Endothelial cell of umbilical vein (primary cell): ENCODE data around the gene FRMD5. TPM values are rescaled to one million over a fixed set of nuclear protein-coding genes. Genes with fewer than 3 reads are reported as not detected.

Experiments used
- BruUV-seq: library from RNA; stranded (reverse); fragments of 400-500 nt; replicated peaks from 2 replicates; lab custom pipeline; 2021; lab: Mats Ljungman, UMichigan
- CTCF ChIA-PET: fragments of 300-600, 350-600 bp; sonication (Branson Sonifier 250); formaldehyde crosslinking; loops from one replicate; lab custom pipeline; 2021; ENCODE audit warnings: antibody characterized with exemption, inconsistent platforms; lab: Charles Lee
- POLR2A ChIA-PET: fragments of 300-600, 350-600 bp; sonication (Branson Sonifier 250); formaldehyde crosslinking; loops from one replicate; lab custom pipeline; 2021; ENCODE audit warnings: antibody characterized with exemption, inconsistent platforms; lab: Charles Lee
- DNase-seq: peaks from one replicate; pipeline ENCODE4 v3.0.0-alpha.2; 2011; ENCODE audit warnings: low read depth, low spot score
- FAIRE-seq: peaks from 2 replicates; lab custom pipeline; 2011; peaks lifted over from hg19 to GRCh38; lab: Jason Lieb, UNC
- H2AFZ ChIP-seq: 2 replicates; pipeline ENCODE4 v1.6.0; 2012; ENCODE audit warnings: low read depth, low read length, control low read depth, inconsistent platforms
- H3K27ac ChIP-seq: 2 replicates; pipeline ENCODE4 v1.5.1; 2011; ENCODE audit warnings: low read depth, mild to moderate bottlenecking, control low read depth, low read length, moderate library complexity; ENCODE audit not compliant: insufficient read depth
- H3K27me3 ChIP-seq, 2 experiments: 2 replicates each; pipeline versions ENCODE4 v1.6.0 to v1.6.1; 2011; ENCODE audit warnings: low read length in 2 of 2, mixed read lengths in 1 of 2; ENCODE audit not compliant: control insufficient read depth in 2 of 2, insufficient read depth in 2 of 2
- H3K36me3 ChIP-seq, 2 experiments: 2 replicates in 1 of 2; 3 replicates in 1 of 2; pipeline ENCODE4 v1.5.1; 2011; ENCODE audit warnings: low read length in 2 of 2, mild to moderate bottlenecking in 1 of 2, moderate library complexity in 1 of 2; ENCODE audit not compliant: control insufficient read depth in 2 of 2, insufficient read depth in 2 of 2; ENCODE audit errors: extremely low read depth in 1 of 2
- H3K4me1 ChIP-seq: 3 replicates; pipeline ENCODE4 v1.5.1; 2011; ENCODE audit warnings: mild to moderate bottlenecking, low read length; ENCODE audit not compliant: control insufficient read depth, insufficient read depth; ENCODE audit errors: extremely low read depth
- H3K4me2 ChIP-seq: 2 replicates; pipeline ENCODE4 v1.6.1; 2011; ENCODE audit warnings: low read length, control low read depth, mixed read lengths; ENCODE audit not compliant: insufficient read depth
- H3K4me3 ChIP-seq, 3 experiments: fragments of 200-600 bp in 1 of 3; sonication (generic), shearing (Covaris generic) in 1 of 3; replicated peaks in 1 of 3; 2 replicates each; pipeline ENCODE4 v1.5.1; 2011 to 2016; ENCODE audit warnings: control low read depth in 3 of 3, low read length in 3 of 3, mild to moderate bottlenecking in 2 of 3, inconsistent platforms in 1 of 3, low read depth in 1 of 3, moderate library complexity in 1 of 3; ENCODE audit not compliant: insufficient read depth in 1 of 3
- H3K79me2 ChIP-seq: 2 replicates; pipeline ENCODE4 v1.6.0; 2012; ENCODE audit warnings: low read length, inconsistent platforms; ENCODE audit not compliant: control insufficient read depth, insufficient read depth
- H3K9ac ChIP-seq: replicated peaks from 2 replicates; pipeline ENCODE3; 2011; ENCODE audit warnings: low read length, control low read depth; ENCODE audit not compliant: insufficient read depth; ENCODE audit errors: extremely low read depth
- H3K9me1 ChIP-seq: replicated peaks from 3 replicates; pipeline ENCODE4 v1.6.0; 2011; ENCODE audit warnings: mild to moderate bottlenecking, low read length; ENCODE audit not compliant: control insufficient read depth, insufficient read depth; ENCODE audit errors: extremely low read depth
- H3K9me3 ChIP-seq: replicated peaks from 2 replicates; pipeline ENCODE4 v1.5.1; 2012; ENCODE audit warnings: low read length, inconsistent platforms; ENCODE audit not compliant: control insufficient read depth, insufficient read depth
- H4K20me1 ChIP-seq: replicated peaks from 2 replicates; pipeline ENCODE3; 2011; ENCODE audit warnings: mild to moderate bottlenecking, low read length; ENCODE audit not compliant: control insufficient read depth, insufficient read depth; ENCODE audit errors: extremely low read depth
- EZH2 ChIP-seq: IDR thresholded peaks from 2 replicates; pipeline ENCODE4 v1.6.1; 2012; ENCODE audit warnings: borderline replicate concordance, low read depth, mild to moderate bottlenecking, moderate library complexity, low read length, inconsistent platforms; ENCODE audit not compliant: severe bottlenecking
- FOS ChIP-seq: IDR thresholded peaks from 2 replicates; pipeline ENCODE4 v1.6.1; 2011; ENCODE audit warnings: mild to moderate bottlenecking, low read length, moderate library complexity, borderline replicate concordance; ENCODE audit not compliant: insufficient read depth
- GATA2 ChIP-seq: IDR thresholded peaks from 2 replicates; pipeline ENCODE4 v1.7.0; 2011; ENCODE audit warnings: low read depth, mild to moderate bottlenecking, moderate library complexity, mixed read lengths, low read length; ENCODE audit not compliant: insufficient read length, insufficient read depth
- JUN ChIP-seq: IDR thresholded peaks from 2 replicates; pipeline ENCODE4 v1.6.1; 2011; ENCODE audit warnings: borderline replicate concordance, low read depth; ENCODE audit not compliant: insufficient read length, insufficient read depth
- MYC ChIP-seq: IDR thresholded peaks from one replicate; pipeline ENCODE4 v1.6.1; 2011; ENCODE audit warnings: mild to moderate bottlenecking, low read depth, low read length
- POLR2A ChIP-seq: IDR thresholded peaks from 2 replicates; pipeline ENCODE4 v1.6.1; 2012; ENCODE audit warnings: low read depth, mild to moderate bottlenecking, control low read depth, low read length
- POLR2AphosphoS5 ChIP-seq: IDR thresholded peaks from 2 replicates; pipeline ENCODE4 v1.6.1; 2012; ENCODE audit warnings: low read depth, mild to moderate bottlenecking, control low read depth, low read length, moderate library complexity; ENCODE audit not compliant: insufficient read depth
- dilution Hi-C: fragments of 300-500 bp; cut with MboI; formaldehyde crosslinking; loops from one replicate; pipeline ENCODE4 v1.15.0; 2019; ENCODE audit warnings: low sequenced_read_pairs; ENCODE audit not compliant: extremely low pct_ligation_motif_present
- intact Hi-C: fragments of 100-400 bp; cut with micrococcal nuclease; formaldehyde crosslinking; loops from one replicate; pipeline ENCODE4 v1.10.0; 2022
- polyA plus RNA-seq, 4 experiments: library from polyadenylated mRNA; depleted of rRNA in 3 of 4; stranded (reverse) in 3 of 4; unstranded in 1 of 4; fragments of >200 nt; gene quantifications; 2 replicates each; pipeline versions ENCODE4 v1.2.1 to v1.2.3, GENCODE V29; 2011 to 2012; ENCODE audit warnings: missing spikeins in 1 of 4
- total RNA-seq: library from RNA; stranded (reverse); gene quantifications from 2 replicates; pipeline ENCODE4 v1.2.3, GENCODE V29; 2021
- TF ChIP-seq, protein P1 (sequence below), 2 donors: IDR thresholded peaks; 1 replicate in 1 of 2; 2 replicates in 1 of 2; pipeline ENCODE4 v1.5.1; 2011; ENCODE audit warnings: low read length in 2 of 2, mild to moderate bottlenecking in 2 of 2, moderate library complexity in 2 of 2, control low read depth in 1 of 2, inconsistent platforms in 1 of 2, low read depth in 1 of 2; ENCODE audit not compliant: insufficient read depth in 1 of 2; ENCODE audit errors: extremely low read depth in 1 of 2
- TF ChIP-seq, protein P2 (sequence below): IDR thresholded peaks from 2 replicates; pipeline ENCODE4 v1.6.1; 2011; ENCODE audit not compliant: insufficient read depth, insufficient read length

The FRMD5 gene
- total and polyA plus RNA-seq, 2 donors (not counting 3 experiments of a cell fraction or from before 2014, with no cell fraction given): 16.7 to 20.2 TPM

DNA sequence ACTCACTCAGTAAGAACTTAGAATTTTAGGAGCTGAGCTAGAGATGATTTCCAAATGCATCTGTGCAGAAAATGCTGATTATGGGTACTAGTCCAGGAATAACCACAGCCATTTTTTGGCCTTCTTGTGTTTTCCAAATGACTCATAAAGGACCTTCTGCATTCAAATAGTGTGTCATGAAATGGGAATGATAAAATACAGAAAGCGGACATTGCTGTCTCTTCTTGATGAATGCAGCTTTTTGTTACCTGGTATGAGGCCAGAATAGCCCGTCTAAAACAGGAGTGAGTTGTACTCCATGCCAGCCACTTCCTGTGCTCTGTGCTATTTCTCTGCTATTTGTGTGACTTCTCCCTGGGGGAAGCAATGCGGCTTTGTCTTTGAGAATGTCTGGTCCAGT, 20.5 kb upstream of the FRMD5 start:
- ChIA-PET CTCF (interaction anchor here (0.9 to 1.8 kb wide), 5 partner anchors 17 to 359 kb away, joined by 3 to 4 read pairs (median 4); no protein-coding TSS in a partner anchor), POLR2A (interaction anchor here (0.7 kb wide), 2 partner anchors 25 to 133 kb away, joined by 4 to 6 read pairs; no protein-coding TSS in a partner anchor)
- no TSS peak for BruUV-seq
- Histone ChIP-seq H3K4me3 (peak overlapping the region in 1 of 3 experiments; percentile 13), H4K20me1 (no peaks in the 10 kb centered on the region), H3K4me1 (peaks cover 14% of the 10 kb centered on the region), H3K36me3 (no peaks in the 10 kb centered on the region), H3K27me3 (no peaks in the 10 kb centered on the region), H3K4me2 (peak overlapping the region; percentile 38), H3K9me3 (no peaks in the 10 kb centered on the region), H2AFZ (peak overlapping the region; percentile 72), H3K9me1 (no peaks in the 10 kb centered on the region), H3K79me2 (no peaks in the 10 kb centered on the region), H3K27ac (no peak overlapping the region), H3K9ac (no peak overlapping the region)
- DNase-seq: peak; percentile 61
- TF ChIP-seq POLR2AphosphoS5: peak; percentile 46
- TF ChIP-seq FOS: peak; percentile 83
- TF ChIP-seq, protein P1, sequence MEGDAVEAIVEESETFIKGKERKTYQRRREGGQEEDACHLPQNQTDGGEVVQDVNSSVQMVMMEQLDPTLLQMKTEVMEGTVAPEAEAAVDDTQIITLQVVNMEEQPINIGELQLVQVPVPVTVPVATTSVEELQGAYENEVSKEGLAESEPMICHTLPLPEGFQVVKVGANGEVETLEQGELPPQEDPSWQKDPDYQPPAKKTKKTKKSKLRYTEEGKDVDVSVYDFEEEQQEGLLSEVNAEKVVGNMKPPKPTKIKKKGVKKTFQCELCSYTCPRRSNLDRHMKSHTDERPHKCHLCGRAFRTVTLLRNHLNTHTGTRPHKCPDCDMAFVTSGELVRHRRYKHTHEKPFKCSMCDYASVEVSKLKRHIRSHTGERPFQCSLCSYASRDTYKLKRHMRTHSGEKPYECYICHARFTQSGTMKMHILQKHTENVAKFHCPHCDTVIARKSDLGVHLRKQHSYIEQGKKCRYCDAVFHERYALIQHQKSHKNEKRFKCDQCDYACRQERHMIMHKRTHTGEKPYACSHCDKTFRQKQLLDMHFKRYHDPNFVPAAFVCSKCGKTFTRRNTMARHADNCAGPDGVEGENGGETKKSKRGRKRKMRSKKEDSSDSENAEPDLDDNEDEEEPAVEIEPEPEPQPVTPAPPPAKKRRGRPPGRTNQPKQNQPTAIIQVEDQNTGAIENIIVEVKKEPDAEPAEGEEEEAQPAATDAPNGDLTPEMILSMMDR (IDR thresholded peaks at IDR 0.05; ENCODE audit: extremely low read depth in 1 of 2, insufficient read depth in 1 of 2, low read depth in 1 of 2, low read length in 2 of 2): no peak
- peak; percentile 42 for TF ChIP-seq GATA2
- no peak for TF ChIP-seq MYC
- TF ChIP-seq, protein P2, sequence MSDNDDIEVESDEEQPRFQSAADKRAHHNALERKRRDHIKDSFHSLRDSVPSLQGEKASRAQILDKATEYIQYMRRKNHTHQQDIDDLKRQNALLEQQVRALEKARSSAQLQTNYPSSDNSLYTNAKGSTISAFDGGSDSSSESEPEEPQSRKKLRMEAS: no peak
- peak; percentile 73 for TF ChIP-seq JUN
- TF ChIP-seq EZH2: no peak
- TF ChIP-seq POLR2A: no peak
- FAIRE-seq: peak; percentile 88
- dilution Hi-C loops: no loop called here
- intact Hi-C loops: loop anchor here (5.0 kb wide), 3 partner anchors 78 to 287 kb away; no protein-coding TSS in a partner anchor
